Left lung (tissue), 10 donors: Measurements from ENCODE around the gene NFATC2IP. TPM values are rescaled to one million over a fixed set of nuclear protein-coding genes. Genes with fewer than 3 reads are reported as not detected.
A peak's percentile ranks its signal among the peaks of the same experiment; 100 is the strongest.

Experiments
- ATAC-seq: fragments of 200-7000 bp; cut with Tn5 transposase; one replicate; pipeline ENCODE4 v1.9.1; 2020; ENCODE audit warnings: moderate library complexity
- DNase-seq, 4 donors: peaks; one replicate each; pipeline ENCODE4 v3.0.0-alpha.2; 2013 to 2020
- H3K27ac ChIP-seq, 2 donors: fragments of 200-600 bp; sonication (generic) in 1 of 2; one replicate each; pipeline versions ENCODE4 v1.5.0 to v1.8.0; 2020 to 2021
- H3K27me3 ChIP-seq, 2 donors: fragments of 200-600 bp; sonication (generic) in 1 of 2; one replicate each; pipeline versions ENCODE4 v1.5.0 to v1.8.0; 2020 to 2021
- H3K36me3 ChIP-seq, 2 donors: fragments of 200-600 bp; sonication (generic) in 1 of 2; one replicate each; pipeline versions ENCODE4 v1.5.0 to v1.8.0; 2020 to 2021
- H3K4me1 ChIP-seq, 2 donors: fragments of 200-600 bp; one replicate each; pipeline ENCODE4 v1.8.0; 2021
- H3K4me3 ChIP-seq, 2 donors: fragments of 200-600 bp; sonication (generic) in 1 of 2; one replicate each; pipeline versions ENCODE4 v1.5.0 to v1.8.0; 2020 to 2021; ENCODE audit warnings: mild to moderate bottlenecking in 1 of 2
- H3K9me3 ChIP-seq, 2 donors: fragments of 200-600 bp; sonication (generic) in 1 of 2; one replicate each; pipeline versions ENCODE4 v1.5.0 to v1.8.0; 2020 to 2021
- CTCF ChIP-seq, 2 donors: fragments of 200-600 bp; sonication (generic) in 1 of 2; IDR thresholded peaks; one replicate each; pipeline versions ENCODE4 v1.5.0 to v1.8.0; 2021; ENCODE audit warnings: antibody characterized with exemption in 2 of 2
- intact Hi-C, 2 donors: fragments of 100-400 bp; cut with DNase I; formaldehyde crosslinking; loops; one replicate each; pipeline versions ENCODE4 v1.11.2 to v1.14.2; 2022
- polyA plus RNA-seq, 6 donors: library from polyadenylated mRNA; unstranded; fragments of 120-200 nt; gene quantifications; one replicate each; pipeline ENCODE4 v1.2.1, GENCODE V29; 2013; ENCODE audit not compliant: insufficient read length in 6 of 6
- total RNA-seq, 2 donors: library from RNA; stranded (reverse); fragmentation: NEBNext Ultra II Directional; extraction: Animal tissue kit (Norgen Biotek cat#: 25700); gene quantifications; one replicate each; pipeline ENCODE4 v1.2.1, GENCODE V29; 2021
- donor health status: DM: no; HTN: yes; CAD: no.
- donor health status: DM: no; HTN: no; CAD: no.

The NFATC2IP gene
- total and polyA plus RNA-seq, 8 donors: 37.3 to 76.7 (median 69.3) TPM

DNA sequence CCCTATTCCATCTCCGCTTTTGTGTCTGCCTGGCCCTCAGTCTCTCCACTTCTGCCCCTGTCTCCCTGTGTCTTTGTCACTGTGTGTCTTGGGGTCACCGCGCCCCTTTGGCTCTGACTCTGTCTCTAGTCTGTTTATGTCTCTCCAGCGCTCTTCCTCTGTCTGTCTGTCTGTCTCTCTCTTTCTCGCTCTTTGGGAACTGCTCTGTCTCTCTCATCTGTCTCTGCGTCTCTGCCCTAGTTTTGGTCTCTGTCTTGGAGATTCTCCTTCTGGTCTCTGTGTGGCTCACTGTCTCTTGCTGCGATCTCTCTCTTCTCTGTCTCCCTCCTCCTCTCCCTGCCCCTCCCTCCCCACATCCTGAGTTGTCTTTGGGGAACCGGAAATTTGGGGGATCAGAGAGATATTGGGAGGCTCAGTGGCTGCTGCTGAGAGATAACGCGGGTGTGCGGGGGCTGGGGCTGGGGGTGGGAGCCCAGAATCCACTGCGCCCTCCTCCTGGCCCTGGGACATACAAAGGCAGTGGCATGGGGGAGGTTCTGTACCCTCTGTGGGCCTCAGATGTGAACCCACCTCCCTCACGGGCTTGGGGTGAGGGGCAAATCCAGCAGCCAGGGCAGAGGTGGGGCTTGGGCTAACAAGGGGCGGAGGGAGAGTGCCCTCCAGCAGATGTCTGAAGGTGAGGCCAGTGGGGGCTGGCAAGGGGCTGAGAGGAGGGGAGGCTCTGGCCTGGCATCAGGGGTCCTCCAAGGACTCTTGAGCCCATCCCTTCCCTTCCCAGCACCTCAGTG is 58.5 kb downstream of the NFATC2IP start:
- Histone ChIP-seq H3K4me1 (peaks cover 6 to 23% of the 10 kb centered on the region in 2 donors), H3K27me3 (no peaks in the 10 kb centered on the region), H3K36me3 (no peaks in the 10 kb centered on the region), H3K27ac (no peak overlapping the region), H3K9me3 (no peaks in the 10 kb centered on the region), H3K4me3 (no peak overlapping the region)
- no peak for TF ChIP-seq CTCF (IDR thresholded peaks at IDR 0.05)
- intact Hi-C loops: no loop called here
- no peak for ATAC-seq
- DNase-seq: no peak

- TF ChIP-seq CTCF (IDR thresholded peaks at IDR 0.05): no peak
- Histone ChIP-seq H3K36me3 (no peaks in the 10 kb centered on the region), H3K27me3 (no peaks in the 10 kb centered on the region), H3K4me3 (no peak overlapping the region), H3K9me3 (no peaks in the 10 kb centered on the region), H3K27ac (no peak overlapping the region), H3K4me1 (peaks cover 6 to 23% of the 10 kb centered on the region in 2 donors)
- ATAC-seq: no peak
- intact Hi-C loops: no loop called here
- no peak for DNase-seq
These were observed 59.1 kb downstream of the NFATC2IP start for GRCh38 chr16:29009838-29010166.

GRCh38 chr16:29011112-29011511 is 60.4 kb downstream of the NFATC2IP start:
- Histone ChIP-seq H3K9me3 (no peaks in the 10 kb centered on the region), H3K4me1 (peaks cover 6 to 23% of the 10 kb centered on the region in 2 donors), H3K4me3 (no peak overlapping the region), H3K27me3 (no peaks in the 10 kb centered on the region), H3K27ac (no peak overlapping the region), H3K36me3 (no peaks in the 10 kb centered on the region)
- no peak for TF ChIP-seq CTCF (IDR thresholded peaks at IDR 0.05)
- intact Hi-C loops: no loop called here
- DNase-seq: no peak
- no peak for ATAC-seq

- ATAC-seq: no peak
- H3K9me3 ChIP-seq: no peaks in the 10 kb centered on the region
- no peak for DNase-seq
- H3K27me3 ChIP-seq: no peaks in the 10 kb centered on the region
- intact Hi-C loops: no loop called here
- H3K36me3 ChIP-seq: no peaks in the 10 kb centered on the region
- TF ChIP-seq CTCF (IDR thresholded peaks at IDR 0.05): no peak
- no peak overlapping the region for H3K27ac ChIP-seq
- peaks cover 6 to 23% of the 10 kb centered on the region in 2 donors for H3K4me1 ChIP-seq
- no peak overlapping the region for H3K4me3 ChIP-seq
These were observed 61.1 kb downstream of the NFATC2IP start for GRCh38 chr16:29011851-29012250.

GRCh38 chr16:29012913-29013553 is 62.3 kb downstream of the NFATC2IP start:
- no peak overlapping the region for H3K4me3 ChIP-seq
- DNase-seq: no peak
- ATAC-seq: peak; percentile 62
- H3K27me3 ChIP-seq: no peaks in the 10 kb centered on the region
- intact Hi-C loops: no loop called here
- H3K9me3 ChIP-seq: no peaks in the 10 kb centered on the region
- H3K36me3 ChIP-seq: no peaks in the 10 kb centered on the region
- peak overlapping the region; percentile 13 to 19 for H3K27ac ChIP-seq
- no peak for TF ChIP-seq CTCF (IDR thresholded peaks at IDR 0.05)
- peaks cover 6 to 16% of the 10 kb centered on the region in 2 donors for H3K4me1 ChIP-seq
